CD4-positive, alpha-beta T cell (primary cell): ENCODE measurements around the gene TMEM203. TPM values are rescaled to one million over a fixed set of nuclear protein-coding genes. Genes with fewer than 3 reads are reported as not detected.

Source experiments
- ATAC-seq: fragments of 200-7000 bp; cut with Tn5 transposase; one replicate; pipeline ENCODE4 v1.10.0; 2022; ENCODE audit warnings: mild to moderate bottlenecking; ENCODE audit not compliant: poor library complexity
- CTCF ChIA-PET: fragments of 350-600 bp; sonication (Branson Sonifier 250); formaldehyde crosslinking; loops from one replicate; lab custom pipeline; 2021; ENCODE audit warnings: antibody characterized with exemption, inconsistent platforms; lab: Charles Lee
- POLR2A ChIA-PET: fragments of 350-600 bp; sonication (Branson Sonifier 250); formaldehyde crosslinking; loops from one replicate; lab custom pipeline; 2021; ENCODE audit warnings: antibody characterized with exemption, inconsistent platforms; lab: Charles Lee
- DNase-seq, 14 experiments: peaks; one replicate each; pipeline ENCODE4 v3.0.0-alpha.2; 2013 to 2020; ENCODE audit warnings: mixed read lengths in 2 of 14
- H3K27ac ChIP-seq, 2 donors: one replicate each; pipeline versions ENCODE4 v1.5.1 to v1.7.0; 2013; ENCODE audit warnings: low read length in 2 of 2, low read depth in 1 of 2, mild to moderate bottlenecking in 1 of 2
- H3K27me3 ChIP-seq, 2 experiments: 1 replicate in 1 of 2; 2 replicates in 1 of 2; pipeline versions ENCODE4 v1.6.1 to v1.7.0; 2013; ENCODE audit warnings: low read length in 2 of 2, control low read depth in 1 of 2, mild to moderate bottlenecking in 1 of 2, moderate library complexity in 1 of 2; ENCODE audit not compliant: insufficient read depth in 2 of 2, control insufficient read depth in 1 of 2
- H3K36me3 ChIP-seq: one replicate; pipeline ENCODE4 v1.6.1; 2013; ENCODE audit warnings: low read length, control low read depth; ENCODE audit not compliant: insufficient read depth
- H3K4me1 ChIP-seq: one replicate; pipeline ENCODE4 v1.6.1; 2013; ENCODE audit warnings: low read length, control low read depth; ENCODE audit not compliant: insufficient read depth
- H3K4me3 ChIP-seq: one replicate; pipeline ENCODE4 v1.5.1; 2013; ENCODE audit warnings: mild to moderate bottlenecking, low read length, moderate library complexity
- H3K9me3 ChIP-seq, 2 experiments: 1 replicate in 1 of 2; 2 replicates in 1 of 2; pipeline versions ENCODE4 v1.6.1 to v1.7.0; 2013; ENCODE audit warnings: low read length in 2 of 2, mild to moderate bottlenecking in 2 of 2, control low read depth in 1 of 2, moderate library complexity in 1 of 2; ENCODE audit not compliant: control insufficient read depth in 1 of 2, insufficient read depth in 1 of 2
- H3K27ac Mint-ChIP-seq: one replicate; pipeline ENCODE4 v1.8.0; 2020; ENCODE audit warnings: mixed read lengths
- H3K27me3 Mint-ChIP-seq: one replicate; pipeline ENCODE4 v1.8.0; 2021; ENCODE audit warnings: mixed read lengths
- H3K36me3 Mint-ChIP-seq: one replicate; pipeline ENCODE4 v1.8.0; 2021; ENCODE audit warnings: low read depth, mixed read lengths
- H3K4me1 Mint-ChIP-seq: one replicate; pipeline ENCODE4 v1.8.0; 2021; ENCODE audit warnings: low read depth, mixed read lengths
- H3K4me3 Mint-ChIP-seq: one replicate; pipeline ENCODE4 v1.8.0; 2020; ENCODE audit warnings: mild to moderate bottlenecking, mixed read lengths
- H3K9me3 Mint-ChIP-seq: one replicate; pipeline ENCODE4 v1.8.0; 2020; ENCODE audit warnings: mixed read lengths
- CTCF ChIP-seq: fragments of 200-600 bp; IDR thresholded peaks from one replicate; pipeline ENCODE4 v1.8.0; 2022; ENCODE audit warnings: antibody characterized with exemption, mild to moderate bottlenecking
- intact Hi-C, 2 experiments: fragments of 100-400 bp; cut with DNase I in 1 of 2; cut with micrococcal nuclease in 1 of 2; formaldehyde crosslinking; loops; one replicate each; pipeline versions ENCODE4 v1.15.1 to v1.9.0; 2023 to 2025; cut with DNase I, micrococcal nuclease
- total RNA-seq, 174 experiments: library from RNA in 2 of 174; stranded (reverse) in 2 of 174; gene quantifications; one replicate each; pipeline ENCODE4 v1.2.3 and lab custom pipeline; 2021 to 2026

The TMEM203 gene
- total RNA-seq, 2 experiments from 2014 or later, result 18.2 to 18.7 TPM

DNA sequence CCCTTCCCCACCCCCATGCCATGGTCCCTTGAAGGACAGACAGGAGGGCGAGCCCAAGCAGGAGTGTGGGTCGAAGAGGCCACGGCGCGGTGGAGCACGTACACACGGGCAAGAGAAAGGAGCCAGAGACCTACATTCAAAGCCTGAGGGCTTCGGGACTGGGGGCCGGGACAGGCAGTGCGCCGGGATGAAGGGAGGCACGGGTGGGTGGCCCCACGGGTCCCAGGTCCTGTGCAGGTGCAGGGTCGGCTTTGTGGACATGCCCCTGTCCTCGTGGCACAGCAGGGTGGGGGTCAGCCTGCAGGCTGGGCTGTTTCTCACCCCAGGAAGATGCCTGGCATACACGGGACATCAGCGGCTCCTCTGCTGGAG, 45.4 kb downstream of the TMEM203 start:
- DNase-seq (no peak), ATAC-seq (no peak)
- peaks cover 0 to 35% of the 10 kb centered on the region in 2 experiments for H3K9me3 ChIP-seq
- H3K4me3 ChIP-seq, result no peak overlapping the region
- H3K27ac Mint-ChIP-seq, result no peak overlapping the region
- CTCF ChIA-PET, result no interaction called here
- peaks cover 33% of the 10 kb centered on the region for H3K4me1 ChIP-seq
- H3K36me3 ChIP-seq, result no peaks in the 10 kb centered on the region
- intact Hi-C loops, result no loop called here
- TF ChIP-seq CTCF, result no peak
- POLR2A ChIA-PET, result no interaction called here
- H3K27me3 Mint-ChIP-seq, result peaks cover 67% of the 10 kb centered on the region
- H3K27me3 ChIP-seq, result peaks cover 62 to 65% of the 10 kb centered on the region in 2 experiments
- no peak overlapping the region for H3K4me3 Mint-ChIP-seq
- no peaks in the 10 kb centered on the region for H3K36me3 Mint-ChIP-seq
- H3K4me1 Mint-ChIP-seq, result peaks cover 12% of the 10 kb centered on the region
- H3K9me3 Mint-ChIP-seq, result no peaks in the 10 kb centered on the region
- no peak overlapping the region for H3K27ac ChIP-seq

- no peak for TF ChIP-seq CTCF
- POLR2A ChIA-PET, result interaction anchor here (0.5 kb wide), 1 partner anchor 34 kb away, joined by 3 read pairs; no protein-coding TSS in a partner anchor
- Histone ChIP-seq H3K4me3 (no peak overlapping the region), H3K36me3 (no peaks in the 10 kb centered on the region), H3K4me1 (peaks cover 33% of the 10 kb centered on the region), H3K27me3 (peaks cover 59% of the 10 kb centered on the region in 2 experiments), H3K9me3 (peaks cover 0 to 35% of the 10 kb centered on the region in 2 experiments), H3K27ac (no peak overlapping the region)
- H3K36me3 Mint-ChIP-seq, result no peaks in the 10 kb centered on the region
- ATAC-seq (no peak), DNase-seq (no peak)
- no peaks in the 10 kb centered on the region for H3K9me3 Mint-ChIP-seq
- no peak overlapping the region for H3K27ac Mint-ChIP-seq
- CTCF ChIA-PET, result no interaction called here
- H3K4me3 Mint-ChIP-seq, result no peak overlapping the region
- peaks cover 68% of the 10 kb centered on the region for H3K27me3 Mint-ChIP-seq
- peaks cover 12% of the 10 kb centered on the region for H3K4me1 Mint-ChIP-seq
- intact Hi-C loops, result no loop called here
Measured at GRCh38 chr9:137159105-137160053, 46.1 kb downstream of the TMEM203 start.

DNA sequence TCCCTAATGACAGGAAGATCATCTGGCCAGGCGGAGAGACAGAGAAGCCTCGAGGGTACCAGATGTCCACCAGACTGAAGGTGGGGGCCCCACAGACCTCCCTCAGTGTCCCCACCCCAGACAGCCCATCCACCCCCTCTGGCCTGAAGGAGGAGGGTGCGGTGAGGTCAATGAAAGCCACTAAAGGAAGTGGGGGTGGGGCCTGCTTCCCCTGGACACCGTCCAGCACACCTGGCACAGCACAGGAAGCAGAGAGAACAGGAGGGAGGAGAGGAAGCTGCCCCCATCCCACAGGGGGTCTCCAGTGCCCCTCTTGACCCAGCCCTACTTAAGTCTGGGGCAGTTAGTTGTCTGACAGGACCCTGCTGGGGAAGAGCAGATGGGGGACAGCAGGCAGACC, 46.8 kb downstream of the TMEM203 start:
- no peak overlapping the region for H3K4me3 ChIP-seq
- peaks cover 33% of the 10 kb centered on the region for H3K4me1 ChIP-seq
- H3K36me3 ChIP-seq, result no peaks in the 10 kb centered on the region
- Mint-ChIP-seq H3K27ac (no peak overlapping the region), H3K27me3 (peaks cover 64% of the 10 kb centered on the region), H3K4me1 (peaks cover 12% of the 10 kb centered on the region), H3K4me3 (no peak overlapping the region), H3K9me3 (no peaks in the 10 kb centered on the region), H3K36me3 (no peaks in the 10 kb centered on the region)
- peaks cover 0 to 35% of the 10 kb centered on the region in 2 experiments for H3K9me3 ChIP-seq
- POLR2A ChIA-PET, result interaction anchor here (0.5 kb wide), 1 partner anchor 33 kb away, joined by 3 read pairs; no protein-coding TSS in a partner anchor
- DNase-seq, result no peak
- no peak overlapping the region for H3K27ac ChIP-seq
- CTCF ChIA-PET, result no interaction called here
- no peak for TF ChIP-seq CTCF
- ATAC-seq, result no peak
- peaks cover 51 to 53% of the 10 kb centered on the region in 2 experiments for H3K27me3 ChIP-seq
- intact Hi-C loops, result no loop called here
